ENCODE data around the gene GRM4. TPM values are rescaled to one million over a fixed set of nuclear protein-coding genes. Genes with fewer than 3 reads are reported as not detected.

GRM4 gene
- total and polyA plus RNA-seq, 10 of the 15 experiments (the other 5 are each of a cell fraction or from before 2014, with no cell fraction given) = 0.01 to 0.31 (median 0.05) TPM; not detected in 2

GRCh38 chr6:34075906-34076305 is 70.0 kb downstream of the GRM4 start:
- ATAC-seq (no peak), DNase-seq (ENCODE audit: low read depth, low spot score) (no peak), FAIRE-seq (no peak)
- Histone ChIP-seq H4K20me1 (ENCODE audit: control insufficient read depth, insufficient read depth) (no peaks in the 10 kb centered on the region), H3K27ac (ENCODE audit: control insufficient read depth, insufficient read depth) (no peak overlapping the region), H3K9me3 (replicated peaks; ENCODE audit: control insufficient read depth, insufficient read depth, low read length) (no peaks in the 10 kb centered on the region; the same call in 2 of the 3 replicates), H3K4me1 (ENCODE audit: control insufficient read depth, insufficient read depth, low read length) (no peaks in the 10 kb centered on the region), H2AFZ (ENCODE audit: control insufficient read depth, low read depth, low read length) (no peak overlapping the region), H3K4me3 (no peak overlapping the region), H3K27me3 (replicated peaks in 1 of 2; ENCODE audit: control insufficient read depth in 2 of 2, insufficient read depth in 2 of 2, low read length in 1 of 2) (0 out of 4 replicates have a peak, but pooled peaks cover 0 to 1% of the 10 kb centered on the region in 2 experiments), H3K36me3 (ENCODE audit: control insufficient read depth in 2 of 2, insufficient read depth in 2 of 2, low read length in 1 of 2) (no peaks in the 10 kb centered on the region), H3K79me2 (ENCODE audit: control insufficient read depth, insufficient read depth, low read length) (no peaks in the 10 kb centered on the region), H3K9ac (ENCODE audit: control insufficient read depth, insufficient read depth, low read length) (no peak overlapping the region), H3K4me2 (ENCODE audit: control insufficient read depth, insufficient read depth) (no peak overlapping the region)
- SMC1A ChIA-PET (ENCODE audit: uncharacterized antibody, unreplicated experiment) = no interaction called here
- POLR2A ChIA-PET = no interaction called here
- 45% methylated on average over 4 of the region's 6 CpGs for WGBS (ENCODE audit: insufficient coverage, insufficient replicate concordance, low lambda C conversion rate, missing lambda C conversion rate)
- RAD21 ChIA-PET (ENCODE audit: unreplicated experiment) = no interaction called here
- no TSS peak for BruUV-seq (replicated peaks)
- in situ Hi-C loops (cut with MboI) (no loop called here), intact Hi-C loops (cut with micrococcal nuclease; ENCODE audit: unreplicated experiment) (no loop called here)
- CTCF ChIA-PET = no interaction called here
- TF ChIP-seq ZNF274 (IDR thresholded peaks at IDR 0.05; ENCODE audit: insufficient read depth, insufficient read length) (no peak), NR2F1 (conservative IDR thresholded peaks at IDR 0.05) (no peak), ZSCAN29 (IDR thresholded peaks at IDR 0.05) (no peak), IKZF1 (conservative IDR thresholded peaks at IDR 0.05) (no peak), ZBTB4 (CRISPR knock-in tag; IDR thresholded peaks at IDR 0.05) (no peak), RUNX3 (IDR thresholded peaks at IDR 0.05; ENCODE audit: low read length) (no peak), E2F4 (IDR thresholded peaks at IDR 0.05; ENCODE audit: low read depth, low read length) (no peak), BHLHE40 (IDR thresholded peaks at IDR 0.05; ENCODE audit: borderline replicate concordance in 1 of 2, low read depth in 2 of 2, low read length in 1 of 2) (no peak), RB1 (IDR thresholded peaks at IDR 0.05; ENCODE audit: borderline replicate concordance) (no peak)

All from GM12878 (cell line).